RPMI8226 (cell line): Measurements from ENCODE around the gene AP2A1.
A peak's percentile ranks its signal among the peaks of the same experiment; 100 is the strongest.
"Not testable (repeated sequence)": the region's sequence is repeated elsewhere in the genome, so short reads cannot be mapped to it uniquely, and the experiment has no call there.

Source experiments
- DNase-seq: peaks from one replicate; pipeline ENCODE4 v3.0.0-alpha.2; 2015

Gene AP2A1

GRCh38 chr19:49814010-49814409 is 47.2 kb downstream of the AP2A1 start:
- DNase-seq = no peak

GRCh38 chr19:49816590-49816989 is 49.8 kb downstream of the AP2A1 start:
- no peak for DNase-seq

- peak; percentile 91 for DNase-seq
Measured at GRCh38 chr19:49817964-49818648, 51.3 kb downstream of the AP2A1 start, which contains the start of gene MED25. Gene MED25, plus strand, starts transcription at chr19:49818289. Its CDS starts 53 bp downstream, at chr19:49818342.

- DNase-seq = peak; percentile 18
Measured at GRCh38 chr19:49818649-49819370, 52.0 kb downstream of the AP2A1 start.

GRCh38 chr19:49819452-49820115 is 52.8 kb downstream of the AP2A1 start:
- not testable (repeated sequence) for DNase-seq

GRCh38 chr19:49820125-49820524 is 53.3 kb downstream of the AP2A1 start:
- no peak for DNase-seq

GRCh38 chr19:49823472-49823871 is 56.7 kb downstream of the AP2A1 start:
- DNase-seq = no peak

- no peak for DNase-seq
Measured at GRCh38 chr19:49824662-49825061, 57.9 kb downstream of the AP2A1 start.

GRCh38 chr19:49827034-49827433 is 60.2 kb downstream of the AP2A1 start:
- no peak for DNase-seq

- no peak for DNase-seq
Measured at GRCh38 chr19:49829200-49829599, 62.4 kb downstream of the AP2A1 start.

- DNase-seq = no peak
Measured at GRCh38 chr19:49829721-49830120, 62.9 kb downstream of the AP2A1 start.

GRCh38 chr19:49830766-49831165 is 64.0 kb downstream of the AP2A1 start:
- no peak for DNase-seq

- DNase-seq = no peak
Measured at GRCh38 chr19:49831592-49831991, 64.8 kb downstream of the AP2A1 start.

- no peak for DNase-seq
Measured at GRCh38 chr19:49832556-49832955, 65.8 kb downstream of the AP2A1 start.

GRCh38 chr19:49833599-49833998 is 66.8 kb downstream of the AP2A1 start:
- DNase-seq = no peak

- no peak for DNase-seq
Measured at GRCh38 chr19:49835562-49835961, 68.8 kb downstream of the AP2A1 start.

- no peak for DNase-seq
Measured at GRCh38 chr19:49836176-49837008, 69.6 kb downstream of the AP2A1 start.

GRCh38 chr19:49837009-49837310 is 70.2 kb downstream of the AP2A1 start:
- DNase-seq = no peak

- no peak for DNase-seq
Measured at GRCh38 chr19:49837425-49837824, 70.6 kb downstream of the AP2A1 start.

- DNase-seq = no peak
Measured at GRCh38 chr19:49838885-49839588, 72.2 kb downstream of the AP2A1 start.

GRCh38 chr19:49839713-49840112 is 72.9 kb downstream of the AP2A1 start:
- no peak for DNase-seq

- DNase-seq = no peak
Measured at GRCh38 chr19:49840321-49840720, 73.5 kb downstream of the AP2A1 start.
